MV-4-11 (cell line): ENCODE results near the gene RAB26.
"Not testable (repeated sequence)": the region's sequence is repeated elsewhere in the genome, so short reads cannot be mapped to it uniquely, and the experiment has no call there.

Experiments used
- DNase-seq: peaks from one replicate; lab custom pipeline; 2025; lab: John Stamatoyannopoulos, UW

RAB26 gene

DNA sequence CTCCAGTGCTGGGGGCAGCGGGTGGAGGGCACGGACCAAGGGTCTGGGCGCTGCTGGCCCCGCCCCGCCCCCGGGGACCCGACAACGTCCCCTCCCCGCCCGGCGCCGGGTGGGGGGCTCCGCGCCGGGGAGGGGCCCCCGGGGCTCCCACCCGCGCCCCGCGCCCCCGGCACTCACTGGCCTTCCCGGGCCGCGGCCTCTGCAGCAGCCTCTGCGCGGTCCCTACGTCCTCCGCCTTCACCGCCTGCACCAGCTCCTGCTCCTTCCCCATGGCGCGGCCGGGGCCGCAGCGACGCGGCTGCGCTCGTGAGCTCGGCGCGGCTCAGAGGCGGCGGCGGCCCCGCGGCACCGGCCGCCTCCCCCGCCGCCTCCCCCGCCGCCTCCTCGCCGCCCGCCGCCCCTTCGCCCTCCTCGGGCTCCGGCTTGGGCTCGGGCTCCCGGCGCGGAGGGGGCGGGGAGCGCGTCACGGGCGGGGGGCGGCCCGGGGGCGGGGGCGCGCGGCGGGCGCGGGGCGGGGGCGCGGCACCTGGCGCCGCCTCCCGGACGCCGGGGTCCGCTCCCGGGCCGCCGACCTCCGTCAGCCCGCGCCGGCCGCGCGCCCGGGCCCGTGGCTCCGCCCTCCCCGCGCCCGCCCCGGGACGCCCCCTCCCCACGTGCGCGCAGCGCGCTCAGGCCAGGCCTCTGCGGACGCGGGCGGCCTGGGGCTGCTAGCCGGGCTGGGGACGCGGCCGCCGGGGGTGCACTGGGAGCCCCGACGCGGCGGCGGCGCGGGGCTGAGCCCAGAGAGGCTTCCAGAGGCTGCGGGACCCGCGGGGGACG is 47.9 kb downstream of the RAB26 start, which contains the start of gene CASKIN1:
CASKIN1 (minus strand) TSS at position 444 of the 819 bp plus-strand sequence; CDS start at position 271, 173 bp downstream.
- no peak for DNase-seq

DNA sequence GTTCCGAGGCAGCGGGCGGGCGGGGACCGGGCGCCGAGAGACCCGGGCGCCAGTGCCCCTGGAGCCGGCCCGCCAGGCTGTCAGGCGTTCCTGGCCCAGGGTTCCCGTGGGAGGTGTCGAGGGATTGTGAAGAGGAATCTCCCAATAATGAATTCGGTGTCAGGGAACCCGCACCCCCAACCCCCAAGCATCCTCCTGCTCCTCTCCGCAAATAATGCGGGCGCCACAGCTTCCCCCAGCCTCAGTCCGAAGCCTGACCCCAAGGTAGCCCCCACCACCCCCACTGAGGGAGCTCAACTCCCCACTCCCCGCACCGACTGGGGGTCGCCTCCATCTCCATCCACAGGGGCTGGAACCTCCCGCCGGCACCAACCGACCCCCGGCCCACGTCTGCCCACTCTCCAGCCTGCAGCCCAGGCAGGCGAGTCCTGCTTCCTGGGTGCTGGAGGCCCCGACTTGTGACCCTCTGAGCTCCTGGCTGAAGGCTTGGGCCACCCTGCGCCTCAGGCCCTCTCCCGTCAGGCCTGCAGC is 48.6 kb downstream of the RAB26 start:
- no peak for DNase-seq

DNA sequence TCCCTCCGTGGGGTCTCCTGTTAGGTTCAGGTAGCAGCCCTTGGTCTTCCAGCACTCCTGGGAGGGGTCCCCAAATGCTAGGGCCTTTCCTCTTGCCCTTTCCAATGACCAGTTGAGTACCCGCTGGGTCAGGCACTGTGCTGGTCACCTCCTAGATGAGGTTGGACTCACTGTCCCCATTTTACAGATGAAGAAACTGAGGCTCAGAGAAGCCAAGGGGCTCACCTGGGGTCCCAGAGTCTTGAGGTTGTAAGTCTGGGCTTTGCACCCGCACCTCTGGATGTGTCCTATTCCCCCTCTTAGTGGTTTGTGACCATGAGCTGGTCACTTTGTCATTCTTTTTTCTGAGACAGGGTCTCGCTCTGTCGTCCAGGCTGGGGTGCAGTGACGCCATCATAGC is 49.3 kb downstream of the RAB26 start:
- DNase-seq: no peak

DNA sequence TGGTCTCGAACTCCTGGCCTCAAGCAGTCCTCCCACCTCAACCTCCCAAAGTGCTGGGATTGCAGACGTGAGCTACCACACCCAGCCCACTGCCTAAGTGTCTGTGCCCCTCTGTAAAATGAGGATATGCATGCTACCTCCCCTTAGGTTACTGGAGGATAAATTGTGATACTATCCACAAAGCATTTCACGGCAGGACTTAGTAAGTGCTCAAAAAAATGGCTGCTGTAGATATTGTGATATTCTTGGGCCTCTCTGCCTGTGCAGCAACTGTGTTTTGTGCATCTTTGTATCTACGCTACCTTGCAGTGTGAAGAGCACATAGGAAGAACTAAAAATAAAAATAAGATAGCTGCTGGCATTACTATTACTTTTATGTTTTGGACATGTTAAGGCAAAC is 49.9 kb downstream of the RAB26 start:
- DNase-seq: no peak

DNA sequence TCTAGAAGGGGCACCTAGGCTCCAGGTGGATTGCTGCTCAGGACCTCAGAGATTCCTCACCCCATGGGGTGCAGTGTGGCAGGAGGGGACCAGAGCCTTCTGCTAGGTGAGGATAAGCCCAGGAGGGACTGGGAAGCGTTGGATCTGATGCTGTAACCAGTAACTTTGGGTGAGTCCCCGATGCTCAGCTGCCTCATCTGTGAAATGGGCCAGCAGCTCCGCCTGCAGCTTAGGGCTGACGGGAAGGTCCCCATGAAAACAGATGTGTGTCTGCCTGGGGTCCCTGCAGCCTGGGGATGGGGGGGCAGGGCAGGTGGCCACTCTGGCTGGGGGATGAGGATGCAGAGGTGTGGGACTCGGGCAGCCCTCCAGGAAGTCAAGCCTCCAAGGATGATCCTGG is 50.7 kb downstream of the RAB26 start:
- DNase-seq: no peak

DNA sequence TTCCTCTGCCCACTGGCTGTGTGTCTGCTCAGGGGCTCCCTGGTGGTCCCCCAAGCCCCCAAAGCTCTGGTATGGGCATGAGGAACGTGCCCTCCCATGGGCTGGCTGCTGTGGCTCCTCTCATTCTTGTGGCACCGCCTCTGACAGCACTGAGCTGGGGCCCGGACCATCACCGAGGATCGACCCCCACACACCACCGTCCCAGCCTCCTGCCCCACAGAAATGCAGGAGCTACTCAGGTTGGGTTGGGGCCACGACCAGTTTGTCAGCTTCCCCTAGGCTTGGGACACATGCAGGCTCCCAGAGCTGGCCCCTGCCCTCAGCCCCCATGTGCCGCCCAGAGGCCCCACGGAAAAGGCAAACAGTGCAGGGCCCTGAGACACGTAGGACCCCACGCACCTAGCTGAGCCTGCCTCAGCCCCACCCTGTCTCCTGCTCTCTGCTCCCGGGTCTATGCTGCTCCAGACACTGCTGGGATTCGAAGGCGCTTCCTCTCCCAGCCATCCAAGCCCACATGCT is 51.3 kb downstream of the RAB26 start:
- DNase-seq: no peak

DNA sequence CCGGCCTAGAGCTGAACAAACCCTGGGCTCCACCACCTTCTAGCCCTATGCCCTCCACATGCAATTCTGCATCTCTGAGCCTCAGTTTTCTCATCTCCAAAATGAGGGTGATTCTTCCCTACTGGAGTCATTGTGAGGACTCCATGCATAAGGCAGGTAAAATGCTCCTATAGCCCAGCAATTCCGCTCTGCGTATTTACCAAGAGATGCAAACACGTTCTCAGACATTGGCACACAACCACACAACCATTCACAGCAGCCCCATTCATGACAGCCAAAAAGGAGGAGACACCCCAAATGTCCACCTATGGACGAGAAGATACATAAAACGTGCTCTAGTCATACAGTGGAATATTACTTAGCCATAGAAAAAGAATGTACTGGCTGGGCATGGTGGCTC is 51.9 kb downstream of the RAB26 start:
- DNase-seq: no peak

DNA sequence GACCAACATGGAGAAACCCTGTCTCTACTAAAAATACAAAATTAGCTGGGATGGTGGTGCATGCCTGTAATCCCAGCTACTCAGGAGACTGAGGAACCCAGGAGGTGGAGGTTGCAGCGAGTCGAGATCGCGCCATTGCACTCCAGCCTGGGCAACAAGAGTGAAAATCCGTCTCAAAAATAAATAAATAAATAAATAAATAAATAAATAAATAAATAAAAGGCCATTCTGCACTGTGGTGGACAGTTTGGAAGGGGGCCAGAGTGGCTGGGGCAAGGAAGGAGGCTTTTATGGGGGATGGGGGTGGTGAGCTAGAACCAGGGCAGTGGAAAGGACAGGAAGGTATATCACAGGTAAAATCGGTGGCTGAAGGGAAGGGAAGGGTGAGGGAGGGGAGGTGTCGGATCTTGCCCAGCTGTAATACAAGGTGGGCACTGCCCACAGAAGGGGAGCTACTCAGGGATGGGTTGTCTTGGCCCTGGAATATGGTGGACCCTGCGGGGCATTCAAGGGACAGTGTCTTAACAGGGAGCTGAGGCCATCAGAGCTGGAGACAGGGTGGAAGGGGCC is 54.8 kb downstream of the RAB26 start:
- not testable (repeated sequence) for DNase-seq
